OCI-LY3 (cell line): Measurements from ENCODE around the gene ZGLP1.
A peak's percentile ranks its signal among the peaks of the same experiment; 100 is the strongest.

Experiments used
- H2AFZ ChIP-seq: fragments of 200-600, 300-600 bp; shearing (Covaris generic); 2 replicates; pipeline ENCODE4 v1.6.0; 2014; ENCODE audit warnings: antibody characterized with exemption, low read depth, low read length
- H3K27ac ChIP-seq: fragments of 200-600, 300-600 bp; sonication (generic); 2 replicates; pipeline ENCODE4 v1.5.1; 2014; ENCODE audit warnings: mild to moderate bottlenecking, low read length, moderate library complexity, mixed read lengths
- H3K27me3 ChIP-seq: fragments of 200-600, 300-600 bp; sonication (generic); 2 replicates; pipeline ENCODE4 v1.6.1; 2014; ENCODE audit warnings: low read depth, low read length, mixed read lengths
- H3K36me3 ChIP-seq: fragments of 200-600, 300-600 bp; sonication (generic); replicated peaks from 2 replicates; pipeline ENCODE3; 2014; ENCODE audit warnings: low read depth, low read length, mixed read lengths
- H3K4me1 ChIP-seq: fragments of 300-600, 200-600 bp; sonication (generic); 2 replicates; pipeline ENCODE4 v1.6.1; 2014; ENCODE audit warnings: low read length, mixed read lengths
- H3K4me2 ChIP-seq: fragments of 200-600, 300-600 bp; sonication (generic); 2 replicates; pipeline ENCODE4 v1.6.1; 2014; ENCODE audit warnings: low read length, mixed read lengths
- H3K4me3 ChIP-seq: fragments of 300-600, 200-600 bp; sonication (generic); 2 replicates; pipeline ENCODE4 v1.5.1; 2014; ENCODE audit warnings: antibody characterized with exemption, mild to moderate bottlenecking, low read length, moderate library complexity
- H3K79me2 ChIP-seq: fragments of 300-600, 200-600 bp; shearing (Covaris generic); 2 replicates; pipeline ENCODE4 v1.6.1; 2014; ENCODE audit warnings: mild to moderate bottlenecking, low read length, mixed read lengths
- H3K9ac ChIP-seq: fragments of 300-600, 200-600 bp; shearing (Covaris generic); 2 replicates; pipeline ENCODE4 v1.6.0; 2014; ENCODE audit warnings: mild to moderate bottlenecking, low read length, moderate library complexity
- H3K9me3 ChIP-seq: fragments of 200-600, 300-600 bp; shearing (Covaris generic); 2 replicates; pipeline ENCODE4 v1.6.1; 2014; ENCODE audit warnings: low read length, mixed read lengths; ENCODE audit not compliant: insufficient read depth
- H4K20me1 ChIP-seq: fragments of 200-600, 300-600 bp; sonication (generic); 2 replicates; pipeline ENCODE4 v1.6.1; 2016; ENCODE audit warnings: low read length, mixed read lengths; ENCODE audit not compliant: insufficient read depth
- EZH2phosphoT487 ChIP-seq: fragments of 200-600 bp; shearing (Covaris generic); IDR thresholded peaks from 2 replicates; pipeline ENCODE4 v1.6.1; 2018; ENCODE audit warnings: antibody characterized with exemption, mixed run types, low read depth
- TF ChIP-seq, protein P1 (sequence below): fragments of 200-600, 300-600 bp; sonication (generic); IDR thresholded peaks from 2 replicates; pipeline ENCODE4 v1.5.1; 2014; ENCODE audit warnings: antibody characterized with exemption, low read length, low read depth

ZGLP1 gene

DNA sequence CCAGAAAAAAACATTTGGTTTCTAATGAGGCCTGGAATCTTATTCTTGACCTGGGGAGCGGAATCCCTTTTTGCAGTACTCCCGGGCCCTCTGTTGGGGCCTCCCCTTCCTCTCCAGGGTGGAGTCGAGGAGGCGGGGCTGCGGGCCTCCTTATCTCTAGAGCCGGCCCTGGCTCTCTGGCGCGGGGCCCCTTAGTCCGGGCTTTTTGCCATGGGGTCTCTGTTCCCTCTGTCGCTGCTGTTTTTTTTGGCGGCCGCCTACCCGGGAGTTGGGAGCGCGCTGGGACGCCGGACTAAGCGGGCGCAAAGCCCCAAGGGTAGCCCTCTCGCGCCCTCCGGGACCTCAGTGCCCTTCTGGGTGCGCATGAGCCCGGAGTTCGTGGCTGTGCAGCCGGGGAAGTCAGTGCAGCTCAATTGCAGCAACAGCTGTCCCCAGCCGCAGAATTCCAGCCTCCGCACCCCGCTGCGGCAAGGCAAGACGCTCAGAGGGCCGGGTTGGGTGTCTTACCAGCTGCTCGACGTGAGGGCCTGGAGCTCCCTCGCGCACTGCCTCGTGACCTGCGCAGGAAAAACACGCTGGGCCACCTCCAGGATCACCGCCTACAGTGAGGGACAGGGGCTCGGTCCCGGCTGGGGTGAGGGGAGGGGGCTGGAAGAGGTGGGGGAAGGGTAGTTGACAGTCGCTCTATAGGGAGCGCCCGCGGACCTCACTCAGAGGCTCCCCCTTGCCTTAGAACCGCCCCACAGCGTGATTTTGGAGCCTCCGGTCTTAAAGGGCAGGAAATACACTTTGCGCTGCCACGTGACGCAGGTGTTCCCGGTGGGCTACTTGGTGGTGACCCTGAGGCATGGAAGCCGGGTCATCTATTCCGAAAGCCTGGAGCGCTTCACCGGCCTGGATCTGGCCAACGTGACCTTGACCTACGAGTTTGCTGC lies 22.5 kb downstream of the ZGLP1 start, which contains the start of gene ICAM4:
TSS of gene ICAM4 (plus strand) at position 153 of the 935 bp plus-strand sequence. CDS start at position 211, 58 bp downstream.
- Histone ChIP-seq H3K27ac (peak within 1 kb of the TSS; percentile 34), H3K79me2 (peaks cover 17% of the 10 kb centered on the region), H4K20me1 (peaks cover 49% of the 10 kb centered on the region), H3K9ac (no peak within 1 kb of the TSS), H2AFZ (no peak within 1 kb of the TSS), H3K4me1 (peaks cover 5% of the 10 kb centered on the region), H3K36me3 (peaks cover 57% of the 10 kb centered on the region), H3K27me3 (no peaks in the 10 kb centered on the region), H3K9me3 (no peaks in the 10 kb centered on the region), H3K4me2 (no peak within 1 kb of the TSS), H3K4me3 (no peak within 1 kb of the TSS)
- TF ChIP-seq, protein P1, sequence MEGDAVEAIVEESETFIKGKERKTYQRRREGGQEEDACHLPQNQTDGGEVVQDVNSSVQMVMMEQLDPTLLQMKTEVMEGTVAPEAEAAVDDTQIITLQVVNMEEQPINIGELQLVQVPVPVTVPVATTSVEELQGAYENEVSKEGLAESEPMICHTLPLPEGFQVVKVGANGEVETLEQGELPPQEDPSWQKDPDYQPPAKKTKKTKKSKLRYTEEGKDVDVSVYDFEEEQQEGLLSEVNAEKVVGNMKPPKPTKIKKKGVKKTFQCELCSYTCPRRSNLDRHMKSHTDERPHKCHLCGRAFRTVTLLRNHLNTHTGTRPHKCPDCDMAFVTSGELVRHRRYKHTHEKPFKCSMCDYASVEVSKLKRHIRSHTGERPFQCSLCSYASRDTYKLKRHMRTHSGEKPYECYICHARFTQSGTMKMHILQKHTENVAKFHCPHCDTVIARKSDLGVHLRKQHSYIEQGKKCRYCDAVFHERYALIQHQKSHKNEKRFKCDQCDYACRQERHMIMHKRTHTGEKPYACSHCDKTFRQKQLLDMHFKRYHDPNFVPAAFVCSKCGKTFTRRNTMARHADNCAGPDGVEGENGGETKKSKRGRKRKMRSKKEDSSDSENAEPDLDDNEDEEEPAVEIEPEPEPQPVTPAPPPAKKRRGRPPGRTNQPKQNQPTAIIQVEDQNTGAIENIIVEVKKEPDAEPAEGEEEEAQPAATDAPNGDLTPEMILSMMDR, result no peak
- TF ChIP-seq EZH2phosphoT487, result no peak

DNA sequence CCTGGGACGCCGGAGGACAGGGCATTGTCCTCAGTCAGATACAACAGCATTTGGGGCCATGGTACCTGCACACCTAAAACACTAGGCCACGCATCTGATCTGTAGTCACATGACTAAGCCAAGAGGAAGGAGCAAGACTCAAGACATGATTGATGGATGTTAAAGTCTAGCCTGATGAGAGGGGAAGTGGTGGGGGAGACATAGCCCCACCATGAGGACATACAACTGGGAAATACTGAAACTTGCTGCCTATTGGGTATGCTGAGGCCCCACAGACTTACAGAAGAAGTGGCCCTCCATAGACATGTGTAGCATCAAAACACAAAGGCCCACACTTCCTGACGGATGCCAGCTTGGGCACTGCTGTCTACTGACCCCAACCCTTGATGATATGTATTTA lies 24.2 kb downstream of the ZGLP1 start:
- no peak overlapping the region for H3K4me3 ChIP-seq
- no peak overlapping the region for H2AFZ ChIP-seq
- H3K27ac ChIP-seq, result 0 out of 2 replicates have a peak overlapping the region, but pooled peaks have one; percentile 34
- H3K9me3 ChIP-seq, result no peaks in the 10 kb centered on the region
- H3K36me3 ChIP-seq, result peaks cover 60% of the 10 kb centered on the region
- peaks cover 31% of the 10 kb centered on the region for H3K79me2 ChIP-seq
- peaks cover 63% of the 10 kb centered on the region for H4K20me1 ChIP-seq
- H3K4me1 ChIP-seq, result peaks cover 5% of the 10 kb centered on the region
- no peak overlapping the region for H3K9ac ChIP-seq
- no peak for TF ChIP-seq EZH2phosphoT487
- TF ChIP-seq, protein P1, result no peak
- H3K4me2 ChIP-seq, result no peak overlapping the region
- no peaks in the 10 kb centered on the region for H3K27me3 ChIP-seq

DNA sequence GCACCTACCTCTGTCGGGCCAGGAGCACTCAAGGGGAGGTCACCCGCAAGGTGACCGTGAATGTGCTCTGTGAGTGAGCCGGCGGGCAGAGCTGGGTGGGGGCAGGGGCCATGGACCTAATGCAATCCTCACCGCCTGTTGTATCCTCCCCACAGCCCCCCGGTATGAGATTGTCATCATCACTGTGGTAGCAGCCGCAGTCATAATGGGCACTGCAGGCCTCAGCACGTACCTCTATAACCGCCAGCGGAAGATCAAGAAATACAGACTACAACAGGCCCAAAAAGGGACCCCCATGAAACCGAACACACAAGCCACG lies 24.7 kb downstream of the ZGLP1 start:
- peaks cover 5% of the 10 kb centered on the region for H3K4me1 ChIP-seq
- peaks cover 66% of the 10 kb centered on the region for H4K20me1 ChIP-seq
- H3K79me2 ChIP-seq, result peaks cover 36% of the 10 kb centered on the region
- no peak for TF ChIP-seq EZH2phosphoT487
- no peak overlapping the region for H2AFZ ChIP-seq
- H3K36me3 ChIP-seq, result peaks cover 63% of the 10 kb centered on the region
- H3K9me3 ChIP-seq, result no peaks in the 10 kb centered on the region
- H3K27me3 ChIP-seq, result no peaks in the 10 kb centered on the region
- H3K4me3 ChIP-seq, result no peak overlapping the region
- no peak overlapping the region for H3K4me2 ChIP-seq
- no peak overlapping the region for H3K9ac ChIP-seq
- H3K27ac ChIP-seq, result no peak overlapping the region

DNA sequence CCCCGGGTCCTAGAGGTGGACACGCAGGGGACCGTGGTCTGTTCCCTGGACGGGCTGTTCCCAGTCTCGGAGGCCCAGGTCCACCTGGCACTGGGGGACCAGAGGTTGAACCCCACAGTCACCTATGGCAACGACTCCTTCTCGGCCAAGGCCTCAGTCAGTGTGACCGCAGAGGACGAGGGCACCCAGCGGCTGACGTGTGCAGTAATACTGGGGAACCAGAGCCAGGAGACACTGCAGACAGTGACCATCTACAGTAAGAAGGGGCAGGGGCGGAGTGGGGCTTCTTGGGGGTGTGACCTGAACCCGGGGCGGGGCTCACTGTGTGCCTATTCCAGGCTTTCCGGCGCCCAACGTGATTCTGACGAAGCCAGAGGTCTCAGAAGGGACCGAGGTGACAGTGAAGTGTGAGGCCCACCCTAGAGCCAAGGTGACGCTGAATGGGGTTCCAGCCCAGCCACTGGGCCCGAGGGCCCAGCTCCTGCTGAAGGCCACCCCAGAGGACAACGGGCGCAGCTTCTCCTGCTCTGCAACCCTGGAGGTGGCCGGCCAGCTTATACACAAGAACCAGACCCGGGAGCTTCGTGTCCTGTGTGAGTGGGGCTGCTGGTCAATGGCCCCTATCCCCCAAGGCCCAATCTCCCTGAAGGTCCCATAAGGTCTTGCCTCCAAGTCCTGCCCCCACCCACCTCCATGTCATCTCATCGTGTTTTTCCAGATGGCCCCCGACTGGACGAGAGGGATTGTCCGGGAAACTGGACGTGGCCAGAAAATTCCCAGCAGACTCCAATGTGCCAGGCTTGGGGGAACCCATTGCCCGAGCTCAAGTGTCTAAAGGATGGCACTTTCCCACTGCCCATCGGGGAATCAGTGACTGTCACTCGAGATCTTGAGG lies 25.3 kb downstream of the ZGLP1 start:
- no peaks in the 10 kb centered on the region for H3K9me3 ChIP-seq
- peaks cover 42% of the 10 kb centered on the region for H3K79me2 ChIP-seq
- no peak overlapping the region for H3K27ac ChIP-seq
- TF ChIP-seq, protein P1, result no peak
- TF ChIP-seq EZH2phosphoT487, result no peak
- peaks cover 72% of the 10 kb centered on the region for H4K20me1 ChIP-seq
- H2AFZ ChIP-seq, result no peak overlapping the region
- H3K9ac ChIP-seq, result no peak overlapping the region
- no peaks in the 10 kb centered on the region for H3K27me3 ChIP-seq
- H3K4me1 ChIP-seq, result peaks cover 5% of the 10 kb centered on the region
- H3K4me2 ChIP-seq, result no peak overlapping the region
- H3K4me3 ChIP-seq, result no peak overlapping the region
- H3K36me3 ChIP-seq, result peaks cover 68% of the 10 kb centered on the region
